Medulla oblongata (tissue), 1 donor: ENCODE results near the gene YBEY.
"Not testable (repeated sequence)": the region's sequence is repeated elsewhere in the genome, so short reads cannot be mapped to it uniquely, and the experiment has no call there.

ENCODE experiments used
- DNase-seq: peaks from one replicate; pipeline ENCODE4 v3.0.0-alpha.2; 2015; ENCODE audit errors: extremely low spot score

YBEY gene, protein sequence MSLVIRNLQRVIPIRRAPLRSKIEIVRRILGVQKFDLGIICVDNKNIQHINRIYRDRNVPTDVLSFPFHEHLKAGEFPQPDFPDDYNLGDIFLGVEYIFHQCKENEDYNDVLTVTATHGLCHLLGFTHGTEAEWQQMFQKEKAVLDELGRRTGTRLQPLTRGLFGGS

DNA sequence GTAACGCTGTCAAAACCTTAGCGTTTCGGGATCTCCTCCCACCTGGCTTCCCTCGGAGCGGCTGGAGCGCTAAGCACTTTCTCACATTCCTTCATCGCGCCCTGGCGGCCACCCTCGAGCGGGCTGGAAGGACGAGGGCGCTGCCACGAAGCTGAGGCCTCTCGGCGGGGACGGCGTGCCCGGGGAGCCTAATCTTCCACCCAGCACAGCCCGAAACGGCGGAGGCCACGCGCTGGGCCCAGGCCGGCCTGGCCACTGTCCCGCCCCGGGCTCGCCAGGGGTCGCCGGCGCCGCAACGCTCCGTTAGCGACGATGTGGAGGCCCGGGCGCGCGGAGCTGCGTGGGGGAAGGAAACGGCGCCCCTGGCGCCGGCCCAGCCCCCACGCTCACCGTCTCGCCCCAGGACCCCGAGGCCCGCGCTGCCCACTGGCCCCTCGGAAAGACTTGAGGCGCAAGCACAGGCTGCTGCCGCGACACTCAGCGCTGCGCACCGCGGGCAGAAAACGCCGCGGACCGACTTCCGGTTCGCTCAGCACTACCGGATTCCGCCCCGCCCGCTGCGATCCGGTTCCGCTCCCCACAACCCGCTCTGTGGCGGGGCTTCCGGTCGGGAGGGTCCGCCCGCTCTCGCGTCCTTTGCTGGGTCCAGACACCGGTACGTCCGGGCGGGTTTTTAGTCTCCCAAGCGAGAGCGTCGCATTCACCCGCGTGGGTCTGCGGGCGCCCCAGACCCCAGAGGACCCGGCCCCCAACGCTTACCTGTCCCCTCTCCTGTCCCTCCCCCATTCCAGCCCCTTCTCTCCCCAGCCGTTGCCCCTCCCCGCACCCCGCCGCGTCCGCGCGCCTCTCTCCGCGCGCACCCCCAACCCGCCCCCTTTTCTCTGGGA lies at the start of gene YBEY:
Gene YBEY (plus strand): TSS at position 582 of the 887 bp plus-strand sequence. CDS start 572 bp downstream, outside the sequence.
- DNase-seq, result peak; percentile 84

DNA sequence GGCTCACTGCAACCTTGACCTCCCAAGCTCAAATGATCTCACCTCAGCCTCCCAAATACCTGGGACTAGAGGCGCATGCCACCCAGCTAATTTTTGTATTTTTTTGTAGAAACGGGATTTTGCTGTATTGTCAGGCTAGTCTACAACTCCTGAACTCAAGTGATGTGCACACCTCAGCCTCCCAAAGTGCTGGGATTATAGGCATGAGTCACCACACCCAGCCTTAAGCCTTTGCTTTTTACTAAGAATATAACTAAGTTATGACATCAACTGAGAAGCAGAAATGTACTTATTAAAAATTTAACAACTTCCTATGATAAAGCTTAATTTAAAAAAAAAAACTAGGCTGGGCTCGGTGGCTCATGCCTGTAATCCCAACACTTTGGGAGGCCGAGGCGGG lies 48.7 kb upstream of the YBEY start:
- DNase-seq, result no peak

DNA sequence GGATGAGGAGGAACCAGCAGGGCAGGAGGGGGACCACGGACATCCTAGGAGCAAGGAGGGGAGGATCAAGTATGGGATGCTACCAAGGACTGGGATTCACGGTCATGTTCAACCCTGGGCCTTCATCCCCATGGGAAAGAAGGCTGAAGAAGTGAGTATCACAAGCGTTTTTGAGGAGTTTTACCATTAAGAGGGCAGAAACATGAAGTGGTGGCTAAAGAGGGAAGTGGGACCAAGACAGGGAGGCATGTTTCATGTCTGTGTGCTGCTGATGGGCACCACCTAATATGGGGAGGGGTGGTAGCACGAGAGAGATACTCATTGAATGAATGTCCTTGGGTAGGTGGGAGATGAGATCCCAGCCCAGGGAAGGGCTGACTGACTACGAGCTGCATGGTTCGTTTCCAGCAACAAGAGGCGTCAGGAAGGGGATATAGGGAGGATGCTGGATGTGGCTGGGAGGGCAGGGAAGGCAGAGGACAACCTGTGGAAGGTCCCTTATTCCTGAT lies 46.3 kb upstream of the YBEY start:
- no peak for DNase-seq

DNA sequence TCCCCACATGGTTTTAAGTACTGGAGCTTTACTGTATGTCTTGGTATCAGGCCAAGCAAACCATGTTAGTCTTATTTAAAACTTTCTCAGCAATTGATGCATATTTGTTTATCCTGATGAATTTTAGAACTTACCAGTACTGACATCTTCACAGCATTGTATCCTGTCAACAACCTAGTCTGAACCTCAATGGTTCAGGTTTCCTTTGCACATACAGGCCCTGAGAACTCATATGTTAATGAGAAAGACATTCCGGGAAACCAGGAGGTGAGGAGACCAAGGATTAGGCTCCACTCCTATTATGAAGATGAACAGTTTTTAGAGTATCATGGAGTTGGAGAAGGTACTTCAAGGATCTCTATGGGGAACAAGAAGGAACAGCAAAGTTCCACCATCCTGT lies 44.6 kb upstream of the YBEY start:
- not testable (repeated sequence) for DNase-seq

DNA sequence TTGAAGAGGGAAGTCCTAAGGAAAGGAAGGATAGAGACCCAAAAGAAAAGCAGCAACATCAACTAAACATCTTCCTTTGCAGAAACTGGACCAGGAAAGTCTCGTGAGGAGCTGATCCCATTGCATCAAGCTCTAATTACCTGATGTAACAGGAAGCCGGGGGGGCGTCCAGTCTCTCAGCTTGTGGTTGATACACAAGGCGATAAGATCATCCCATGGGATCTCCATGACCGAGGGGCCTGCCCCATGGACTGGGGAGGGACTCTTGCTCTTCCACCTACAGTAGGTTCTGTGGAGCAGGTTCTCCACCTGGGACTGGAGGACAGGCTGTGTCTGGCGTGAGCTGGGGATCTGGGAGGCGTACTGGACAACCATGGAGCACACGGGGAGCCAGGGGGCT lies 42.8 kb upstream of the YBEY start:
- no peak for DNase-seq

DNA sequence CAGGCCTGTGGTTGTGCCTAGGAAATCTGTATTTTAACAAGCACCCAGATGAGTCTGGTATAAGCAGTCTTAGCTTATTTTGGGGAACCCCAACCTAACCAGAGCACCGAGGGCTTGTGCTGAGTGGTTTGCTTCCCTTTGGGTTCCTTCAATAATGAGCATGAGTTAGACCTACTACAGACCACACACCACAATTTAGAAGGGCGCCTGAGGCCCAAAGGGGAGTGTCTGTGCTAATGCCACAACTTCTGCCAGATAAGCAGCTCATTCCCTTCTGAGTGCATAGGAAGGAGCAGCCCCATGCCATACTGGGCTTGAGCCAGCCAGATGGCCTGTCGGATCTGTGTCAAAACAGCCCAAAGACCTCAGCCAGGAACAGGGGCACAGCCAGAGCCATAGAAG lies 42.2 kb upstream of the YBEY start:
- DNase-seq, result no peak

DNA sequence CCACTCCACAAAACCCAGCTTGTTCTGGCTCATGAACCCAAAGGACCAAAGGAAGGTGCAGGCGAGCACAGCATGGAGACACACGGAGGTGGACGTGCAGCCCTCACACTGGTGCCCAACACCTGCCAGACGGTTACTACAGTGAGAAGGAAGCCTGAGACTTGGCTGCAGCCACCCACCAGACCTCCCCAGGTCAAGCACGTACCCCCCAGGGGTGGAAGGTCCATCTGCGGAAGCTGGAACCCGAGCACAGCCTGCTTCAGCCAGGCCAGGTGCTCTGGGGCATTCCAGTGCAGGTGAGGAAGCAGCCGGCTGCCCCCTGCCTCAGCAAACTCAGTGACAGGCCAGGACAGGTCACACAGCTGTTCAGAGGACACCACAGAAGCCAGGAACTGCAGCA lies 41.5 kb upstream of the YBEY start:
- DNase-seq, result no peak

DNA sequence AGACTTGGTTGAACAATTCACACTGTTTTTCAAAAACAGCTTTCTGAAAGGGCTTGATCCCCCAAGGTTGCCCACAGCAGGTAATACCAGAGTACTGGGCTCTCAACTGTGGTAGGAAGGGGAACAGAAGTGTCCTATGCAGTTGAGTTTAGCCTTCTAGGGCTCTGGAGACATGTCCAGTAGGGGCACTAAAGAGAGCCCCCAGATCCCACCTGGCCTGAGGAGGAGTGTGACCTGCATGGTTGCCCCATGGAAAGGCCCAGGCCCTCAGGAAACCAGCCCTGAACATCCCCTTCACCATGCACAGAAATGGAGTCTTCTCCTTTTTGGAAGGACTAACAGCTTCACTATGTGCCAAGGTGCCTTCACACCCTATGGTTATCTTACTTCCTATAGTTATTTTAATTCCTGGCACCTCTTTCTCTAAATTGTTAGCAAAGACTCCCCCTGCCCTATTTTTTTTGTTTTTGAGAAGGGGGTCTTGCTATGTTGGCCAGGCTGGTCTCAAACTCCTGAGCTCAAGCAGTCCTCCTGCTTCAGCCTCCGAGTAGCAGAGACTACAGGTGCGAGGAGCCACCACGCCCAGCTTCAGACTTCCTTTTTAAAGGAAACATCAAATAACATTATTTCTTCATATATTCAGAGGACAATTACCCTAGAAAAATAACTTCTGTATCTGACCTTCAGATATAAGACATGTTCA lies 40.8 kb upstream of the YBEY start:
- DNase-seq, result no peak

DNA sequence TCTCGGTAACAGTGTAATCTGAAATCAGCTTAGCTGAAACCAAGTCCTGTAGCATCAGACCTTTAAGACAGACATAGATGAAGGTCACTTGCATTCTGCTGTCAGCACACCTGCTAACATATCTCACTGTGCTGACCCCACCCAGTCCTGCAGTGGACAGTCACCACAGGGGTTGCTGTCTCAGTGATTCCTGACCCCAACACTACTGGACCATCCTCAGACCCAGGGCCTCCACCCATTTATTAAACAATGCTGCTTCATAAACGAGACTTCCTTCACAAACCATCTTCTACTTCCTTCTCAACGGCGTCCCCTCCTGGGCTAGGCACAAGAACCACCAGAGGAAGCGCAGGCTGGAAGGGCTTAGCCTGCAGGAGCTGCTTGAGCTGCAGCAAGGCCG lies 39.8 kb upstream of the YBEY start:
- DNase-seq, result no peak

DNA sequence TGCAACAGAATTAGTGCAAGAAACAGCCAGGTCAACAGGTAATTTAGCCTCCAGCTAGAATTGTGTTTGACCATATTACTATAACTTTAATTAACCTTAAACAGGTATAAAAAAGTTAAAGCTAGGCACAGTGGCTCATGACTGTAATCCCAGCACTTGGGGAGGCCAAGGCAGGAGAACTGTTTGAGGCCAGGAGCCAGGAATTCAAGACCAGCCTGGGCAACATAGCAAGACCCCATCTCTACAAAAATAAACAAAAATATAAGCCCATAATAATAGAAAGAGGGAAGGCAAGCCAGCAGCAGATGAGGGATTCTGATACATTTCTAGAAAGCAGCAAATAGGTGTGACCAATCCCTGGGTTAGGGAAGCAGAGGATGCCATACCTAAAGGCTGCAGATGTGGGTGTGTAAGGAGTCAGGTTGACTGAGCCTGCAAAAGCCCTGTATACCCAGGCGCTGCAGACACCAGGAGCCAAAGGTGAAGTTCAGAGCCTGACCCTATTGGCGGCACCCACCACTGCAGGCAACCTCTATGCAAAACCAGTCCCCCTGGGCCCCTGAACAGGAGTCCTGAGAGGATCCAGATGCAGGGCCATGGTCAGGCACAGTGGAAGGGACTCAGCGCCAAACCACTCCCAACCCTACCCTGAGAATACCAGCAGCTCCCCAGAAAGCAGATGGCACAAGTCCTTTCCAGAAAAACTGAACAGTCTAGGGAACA lies 38.3 kb upstream of the YBEY start:
- DNase-seq, result no peak

DNA sequence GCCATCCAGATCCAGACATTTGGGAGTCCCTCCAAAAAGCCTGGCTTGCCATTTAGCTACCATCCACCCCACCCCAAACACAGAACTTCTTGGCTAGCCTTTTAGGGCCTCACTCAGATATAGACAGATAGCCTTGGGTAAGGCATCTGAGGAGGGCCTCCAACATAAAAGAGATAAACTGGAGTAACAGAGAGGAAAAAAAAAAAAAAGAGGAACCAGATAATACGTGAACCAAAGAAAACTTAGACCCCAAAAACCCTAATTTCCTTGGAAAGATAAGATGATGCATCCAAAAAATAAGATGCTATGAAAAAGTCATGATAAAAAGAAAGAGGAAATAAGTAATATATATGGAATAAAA lies 37.7 kb upstream of the YBEY start:
- DNase-seq, result no peak

DNA sequence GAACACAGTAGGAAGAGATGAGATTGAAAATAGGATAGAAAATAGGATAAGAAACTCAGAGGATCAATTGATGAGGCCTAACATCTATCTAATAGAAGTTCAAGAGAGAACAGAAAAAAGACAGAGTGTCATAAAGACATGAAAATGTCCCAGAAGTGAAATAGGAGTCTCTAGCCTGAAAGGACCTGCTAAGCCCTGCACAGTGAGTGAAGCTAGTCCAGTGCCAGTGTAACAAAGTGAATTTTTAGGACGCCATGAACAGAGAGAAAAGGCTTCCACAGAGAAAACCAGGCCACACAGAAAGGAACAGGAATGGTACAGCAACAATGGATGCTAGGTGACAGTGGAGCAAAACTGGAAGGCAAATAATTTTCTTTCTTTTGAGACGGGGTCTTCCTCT lies 37.3 kb upstream of the YBEY start:
- no peak for DNase-seq

DNA sequence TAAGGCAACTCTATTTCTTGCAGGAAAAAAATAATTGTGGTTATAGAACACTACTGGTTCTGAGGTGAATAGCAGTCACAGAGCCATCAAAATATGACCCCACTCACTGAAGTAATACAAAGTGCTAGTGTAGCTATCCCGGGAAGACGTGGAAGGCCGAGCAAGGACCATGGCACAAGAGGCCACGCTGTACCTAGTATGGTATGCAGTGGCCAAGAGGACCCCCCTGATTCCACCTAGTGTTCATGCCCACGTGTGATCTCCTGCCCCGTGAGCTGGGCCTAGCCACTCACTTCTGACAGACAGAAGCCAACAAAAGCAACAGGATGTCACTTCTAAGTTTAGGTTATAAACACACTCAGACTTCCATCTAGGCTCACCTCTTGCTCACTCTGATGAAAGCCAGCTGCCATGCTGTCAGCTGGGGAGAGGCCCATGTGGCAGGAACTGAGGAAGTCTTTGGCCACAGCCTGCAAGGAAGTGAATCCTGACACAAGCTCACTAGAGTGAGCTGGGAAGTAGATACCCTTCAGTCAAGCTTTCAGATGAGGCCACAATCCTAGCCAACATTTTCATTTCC lies 35.9 kb upstream of the YBEY start:
- no peak for DNase-seq

DNA sequence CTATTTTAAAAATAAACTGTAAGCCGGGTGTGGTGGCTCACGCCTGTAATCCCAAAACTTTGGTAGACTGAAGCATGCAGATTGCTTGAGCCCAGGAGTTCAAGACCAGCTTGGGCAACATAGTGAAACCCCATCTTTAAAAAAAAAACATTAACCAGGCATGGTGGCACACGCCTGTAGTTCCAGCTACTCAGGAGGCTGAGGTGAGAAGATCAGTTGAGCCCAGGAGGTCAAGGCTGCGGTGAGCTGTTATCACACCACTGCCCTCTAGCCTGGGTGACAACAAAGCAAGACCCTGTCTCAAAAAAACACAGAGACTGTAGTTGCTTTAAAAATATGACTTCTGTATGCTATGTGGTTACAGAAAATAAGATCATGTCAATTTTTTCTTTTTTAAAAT lies 33.3 kb upstream of the YBEY start:
- no peak for DNase-seq

DNA sequence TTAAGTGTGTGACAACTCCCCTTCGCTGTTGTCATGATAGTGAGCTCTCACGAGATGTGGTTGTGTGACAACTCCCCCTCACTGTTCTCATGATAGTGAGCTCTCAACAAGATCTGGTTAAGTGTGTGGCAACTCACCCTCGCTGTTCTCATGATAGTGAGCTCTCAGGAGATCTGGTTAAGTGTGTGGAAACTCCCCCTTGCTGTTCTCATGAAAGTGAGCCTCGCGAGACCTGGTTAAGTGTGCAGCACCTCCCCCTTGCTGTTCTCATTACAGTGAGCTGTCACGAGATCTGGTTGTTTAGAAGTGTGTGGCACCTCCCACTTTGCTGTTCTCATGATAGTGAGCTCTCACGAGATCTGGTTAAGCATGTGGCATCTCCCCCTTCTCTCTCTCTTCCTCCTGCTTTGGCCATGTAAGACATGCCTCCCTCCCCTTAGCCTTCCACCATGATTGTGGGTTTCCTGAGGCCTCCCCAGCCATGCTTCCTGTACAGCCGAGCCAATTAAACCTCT lies 32.5 kb upstream of the YBEY start:
- DNase-seq, result no peak

DNA sequence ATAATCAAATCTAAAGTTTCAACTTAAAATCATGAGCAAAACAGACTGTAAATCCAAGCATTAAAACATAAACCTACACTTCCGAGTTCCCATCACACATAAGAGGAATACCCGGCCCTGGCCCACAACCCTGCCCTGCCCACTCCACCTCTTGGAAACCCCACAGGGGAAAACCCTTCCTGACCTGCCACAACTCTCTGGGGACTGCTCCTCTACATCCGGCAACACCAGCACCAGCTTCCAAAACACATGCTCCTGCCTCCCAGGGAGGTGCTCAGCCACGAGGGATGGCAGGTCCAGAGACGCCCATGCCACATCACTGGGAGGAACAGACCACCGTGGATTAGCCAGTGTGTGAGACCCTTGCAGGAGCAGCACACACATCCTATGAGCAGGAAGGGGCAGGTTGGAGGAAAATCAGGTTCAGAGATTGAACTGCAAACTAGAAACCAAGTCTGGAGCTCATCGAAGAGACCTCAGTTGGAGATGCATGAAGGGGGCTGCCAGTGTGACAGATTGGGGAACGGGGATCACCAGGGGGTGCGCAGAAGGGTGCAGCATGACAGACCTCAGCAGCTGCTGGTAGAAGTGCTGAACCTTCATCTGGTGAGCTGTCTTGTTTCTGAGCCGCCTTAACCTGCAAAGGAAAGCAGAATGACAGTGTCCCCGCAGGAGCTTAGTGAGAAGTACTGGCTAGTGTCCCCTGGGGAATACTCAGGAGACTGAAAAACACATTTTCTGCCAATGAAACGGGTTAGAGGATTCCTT lies 31.8 kb upstream of the YBEY start:
- no peak for DNase-seq

DNA sequence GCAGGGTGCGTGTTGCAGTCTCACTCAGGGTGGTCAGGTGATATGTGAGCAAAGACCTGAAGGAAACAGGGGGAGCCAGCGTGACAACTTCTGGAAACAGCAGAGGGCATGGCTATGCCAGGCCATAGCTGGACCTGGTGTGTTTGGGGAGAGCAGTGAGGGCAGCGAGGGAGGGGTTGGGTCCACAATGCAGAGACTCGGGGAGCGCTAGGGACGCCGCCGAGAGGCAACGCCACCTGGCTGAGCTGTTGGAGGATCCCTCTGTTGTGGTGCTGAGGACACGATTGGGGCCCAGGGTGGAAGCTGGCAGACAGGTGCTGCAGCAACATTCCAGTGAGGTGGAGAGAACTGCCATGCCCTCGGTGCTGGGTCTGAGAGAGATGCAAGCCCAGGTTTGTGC lies 31.0 kb upstream of the YBEY start:
- DNase-seq, result no peak

DNA sequence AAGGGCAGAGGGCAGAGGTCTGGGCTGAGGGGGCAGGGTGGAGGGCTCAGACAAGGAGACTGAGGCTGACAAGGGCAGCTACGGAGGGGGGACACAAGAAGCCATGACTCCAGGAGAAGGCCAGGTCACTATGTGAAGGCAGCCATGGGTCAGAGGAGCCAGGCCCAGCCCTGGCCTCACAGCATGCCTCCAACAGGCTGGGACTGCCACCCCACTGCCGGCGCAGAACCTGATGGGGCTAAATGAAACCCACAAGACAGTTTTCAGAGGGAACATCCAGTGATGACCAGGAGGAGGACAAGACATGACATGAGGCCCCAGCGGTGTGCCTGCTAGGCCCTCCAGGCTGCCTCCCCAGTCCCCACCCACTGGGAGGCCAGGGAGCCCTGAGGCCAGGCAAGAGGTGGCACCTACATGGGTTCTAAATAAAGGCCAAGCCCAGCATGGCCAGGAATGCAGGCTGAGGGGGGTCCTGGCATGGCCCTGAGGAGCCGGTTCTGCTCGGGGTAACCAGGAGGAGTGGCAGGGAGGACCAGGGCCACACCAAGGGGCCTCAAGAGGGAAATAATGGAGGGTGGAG lies 30.3 kb upstream of the YBEY start:
- no peak for DNase-seq

DNA sequence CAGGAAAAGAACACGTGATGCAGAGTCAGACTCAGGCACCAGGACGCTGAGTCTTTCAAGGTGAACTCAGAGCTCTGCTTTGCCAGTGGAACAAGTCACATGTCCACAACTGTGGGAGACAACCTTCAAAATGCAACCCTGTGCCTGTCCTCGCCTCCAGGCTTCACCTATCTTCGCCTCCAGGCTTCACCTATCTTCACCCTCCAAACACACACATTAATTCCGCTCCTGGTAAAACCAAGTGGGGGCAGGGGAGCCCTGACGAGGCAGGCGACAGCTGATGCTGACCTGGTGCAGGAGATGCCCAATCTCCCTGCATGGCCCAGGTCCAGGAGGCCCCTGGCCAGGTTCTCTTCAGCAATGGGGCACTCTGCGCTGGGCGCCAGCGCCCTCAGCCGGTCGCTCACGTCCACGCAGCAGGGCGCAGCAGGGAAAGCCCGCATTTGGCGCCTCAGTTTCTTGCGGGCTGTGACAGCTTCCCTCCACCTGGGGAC lies 29.6 kb upstream of the YBEY start:
- no peak for DNase-seq

DNA sequence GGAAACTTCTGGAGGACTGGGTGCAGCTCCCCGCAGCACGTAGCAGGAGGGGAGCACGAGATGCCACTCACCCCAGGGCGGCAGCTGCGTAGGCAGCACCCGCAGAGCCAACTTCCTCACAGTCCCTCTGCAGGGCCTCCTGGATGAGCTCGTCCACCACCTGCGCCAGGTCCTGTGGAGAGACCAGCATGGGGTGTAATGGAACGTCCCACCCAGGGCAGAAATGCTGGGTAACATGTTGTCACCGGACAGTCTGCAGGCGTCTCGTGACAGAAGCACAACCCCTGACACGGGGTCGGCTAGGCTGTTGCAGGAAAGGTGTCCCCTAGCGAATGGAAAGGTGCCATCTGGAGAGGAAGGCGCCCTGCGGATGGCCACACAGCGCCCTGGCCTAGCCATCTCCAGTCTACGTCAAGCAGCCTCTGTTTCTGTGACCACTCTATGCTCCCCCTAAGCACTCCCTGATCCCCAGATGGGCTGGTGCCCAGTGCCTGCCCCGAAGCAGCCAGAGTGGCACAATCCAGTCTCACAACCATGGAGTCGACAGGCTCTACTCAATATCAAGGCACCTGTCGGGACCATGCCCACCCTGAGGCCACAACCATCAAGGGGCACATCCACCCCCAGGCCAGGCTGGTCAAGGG lies 22.0 kb upstream of the YBEY start:
- no peak for DNase-seq
